ENCODE measurements around the gene SMU1. TPM values are rescaled to one million over a fixed set of nuclear protein-coding genes. Genes with fewer than 3 reads are reported as not detected.

The SMU1 gene
- total RNA-seq, 1 donor from 2014 or later = 22.9 TPM

GRCh38 chr9:33040792-33041431, 35.6 kb downstream of the SMU1 start:
- no peaks in the 10 kb centered on the region for H3K9me3 ChIP-seq (ENCODE audit: insufficient read depth, low read depth, low read length)
- no peak overlapping the region for H3K27ac ChIP-seq (ENCODE audit: low read depth, low read length)
- H3K9ac ChIP-seq (ENCODE audit: low read length) = no peak overlapping the region
- no peak for TF ChIP-seq EZH2 (IDR thresholded peaks at IDR 0.05; ENCODE audit: insufficient read depth, low read length)
- no peak for TF ChIP-seq CTCF (IDR thresholded peaks at IDR 0.05; ENCODE audit: insufficient read depth, low read depth, low read length)
- DNase-seq (ENCODE audit: low read depth) (no peak), FAIRE-seq (no peak)
- Mint-ChIP-seq H3K4me1 (ENCODE audit: low read depth, unreplicated experiment) (peaks cover 7% of the 10 kb centered on the region), H3K36me3 (ENCODE audit: low read depth, unreplicated experiment) (peaks cover 19% of the 10 kb centered on the region), H3K4me3 (ENCODE audit: unreplicated experiment) (no peak overlapping the region), H3K27ac (ENCODE audit: unreplicated experiment) (no peak overlapping the region), H3K9me3 (ENCODE audit: unreplicated experiment) (no peaks in the 10 kb centered on the region), H3K27me3 (ENCODE audit: low read depth, unreplicated experiment) (no peaks in the 10 kb centered on the region)
- H3K27me3 ChIP-seq (ENCODE audit: insufficient read depth, low read length) = no peaks in the 10 kb centered on the region
- peaks cover 12% of the 10 kb centered on the region for H3K79me2 ChIP-seq (ENCODE audit: insufficient read depth, low read length)
- no peak overlapping the region for H3K4me3 ChIP-seq (ENCODE audit: insufficient read depth, low read depth, low read length)
- peaks cover 15% of the 10 kb centered on the region for H3K4me1 ChIP-seq (ENCODE audit: insufficient read depth, low read length)
- peaks cover 50% of the 10 kb centered on the region for H3K36me3 ChIP-seq (ENCODE audit: insufficient read depth, low read length)
- H4K20me1 ChIP-seq (ENCODE audit: insufficient read depth, low read length) = peaks cover 30% of the 10 kb centered on the region
- H3K4me2 ChIP-seq (ENCODE audit: low read length) = no peak overlapping the region
- no peak overlapping the region for H2AFZ ChIP-seq (ENCODE audit: low read depth, low read length)

- H3K36me3 Mint-ChIP-seq (ENCODE audit: low read depth, unreplicated experiment) = peaks cover 25% of the 10 kb centered on the region
- H3K36me3 ChIP-seq (ENCODE audit: insufficient read depth, low read length) = peaks cover 80% of the 10 kb centered on the region
These were observed 43.6 kb downstream of the SMU1 start for GRCh38 chr9:33032865-33033264.

More at GRCh38 chr9:33032865-33033264, 43.6 kb downstream of the SMU1 start:
- Histone ChIP-seq H3K4me1 (ENCODE audit: insufficient read depth, low read length) (peaks cover 6% of the 10 kb centered on the region), H2AFZ (ENCODE audit: low read depth, low read length) (no peak overlapping the region), H3K27ac (ENCODE audit: low read depth, low read length) (no peak overlapping the region), H3K79me2 (ENCODE audit: insufficient read depth, low read length) (peaks cover 84% of the 10 kb centered on the region), H3K27me3 (ENCODE audit: insufficient read depth, low read length) (no peaks in the 10 kb centered on the region), H3K9me3 (ENCODE audit: insufficient read depth, low read depth, low read length) (no peaks in the 10 kb centered on the region), H3K4me3 (ENCODE audit: insufficient read depth, low read depth, low read length) (no peak overlapping the region), H3K9ac (ENCODE audit: low read length) (no peak overlapping the region), H3K4me2 (ENCODE audit: low read length) (no peak overlapping the region), H4K20me1 (ENCODE audit: insufficient read depth, low read length) (peaks cover 92% of the 10 kb centered on the region)
- FAIRE-seq (no peak), DNase-seq (ENCODE audit: low read depth) (no peak)
- H3K9me3 Mint-ChIP-seq (ENCODE audit: unreplicated experiment) = no peaks in the 10 kb centered on the region
- H3K27me3 Mint-ChIP-seq (ENCODE audit: low read depth, unreplicated experiment) = no peaks in the 10 kb centered on the region
- TF ChIP-seq CTCF (IDR thresholded peaks at IDR 0.05; ENCODE audit: insufficient read depth, low read depth, low read length) (no peak), EZH2 (IDR thresholded peaks at IDR 0.05; ENCODE audit: insufficient read depth, low read length) (no peak)
- no peak overlapping the region for H3K27ac Mint-ChIP-seq (ENCODE audit: unreplicated experiment)
- H3K4me1 Mint-ChIP-seq (ENCODE audit: low read depth, unreplicated experiment) = peaks cover 38% of the 10 kb centered on the region
- peak overlapping the region; percentile 56 for H3K4me3 Mint-ChIP-seq (ENCODE audit: unreplicated experiment)
